ENCODE results near the gene RBM15. TPM values are rescaled to one million over a fixed set of nuclear protein-coding genes. Genes with fewer than 3 reads are reported as not detected.

Gene RBM15
- total RNA-seq, 1 donor from 2014 or later = 20.4 TPM

GRCh38 chr1:110312188-110313121, 26.7 kb upstream of the RBM15 start:
- Histone ChIP-seq H3K9me3 (ENCODE audit: insufficient read depth, low read depth, low read length) (no peaks in the 10 kb centered on the region), H3K4me1 (ENCODE audit: insufficient read depth, low read length) (peaks cover 35% of the 10 kb centered on the region), H3K27me3 (ENCODE audit: insufficient read depth, low read length) (no peaks in the 10 kb centered on the region), H3K36me3 (ENCODE audit: insufficient read depth, low read length) (no peaks in the 10 kb centered on the region), H3K4me2 (ENCODE audit: low read length) (no peak overlapping the region), H3K27ac (ENCODE audit: low read depth, low read length) (no peak overlapping the region), H2AFZ (ENCODE audit: low read depth, low read length) (peak overlapping the region; percentile 3), H3K79me2 (ENCODE audit: insufficient read depth, low read length) (no peaks in the 10 kb centered on the region), H3K9ac (ENCODE audit: low read length) (no peak overlapping the region), H3K4me3 (ENCODE audit: insufficient read depth, low read depth, low read length) (no peak overlapping the region), H4K20me1 (ENCODE audit: insufficient read depth, low read length) (no peaks in the 10 kb centered on the region)
- peaks cover 28% of the 10 kb centered on the region for H3K27me3 Mint-ChIP-seq (ENCODE audit: low read depth, unreplicated experiment)
- no peaks in the 10 kb centered on the region for H3K9me3 Mint-ChIP-seq (ENCODE audit: unreplicated experiment)
- no peaks in the 10 kb centered on the region for H3K36me3 Mint-ChIP-seq (ENCODE audit: low read depth, unreplicated experiment)
- H3K4me3 Mint-ChIP-seq (ENCODE audit: unreplicated experiment) = no peak overlapping the region
- no peak for FAIRE-seq
- DNase-seq (ENCODE audit: low read depth) = peak; percentile 51
- TF ChIP-seq CTCF (IDR thresholded peaks at IDR 0.05; ENCODE audit: insufficient read depth, low read depth, low read length) (peak; percentile 89), EZH2 (IDR thresholded peaks at IDR 0.05; ENCODE audit: insufficient read depth, low read length) (no peak)
- peaks cover 26% of the 10 kb centered on the region for H3K4me1 Mint-ChIP-seq (ENCODE audit: low read depth, unreplicated experiment)
- no peak overlapping the region for H3K27ac Mint-ChIP-seq (ENCODE audit: unreplicated experiment)

GRCh38 chr1:110316735-110317134, 22.4 kb upstream of the RBM15 start:
- H3K4me1 ChIP-seq (ENCODE audit: insufficient read depth, low read length) = peaks cover 3% of the 10 kb centered on the region
- DNase-seq (ENCODE audit: low read depth) (no peak), FAIRE-seq (no peak)
- no peaks in the 10 kb centered on the region for H3K9me3 ChIP-seq (ENCODE audit: insufficient read depth, low read depth, low read length)
- H3K36me3 ChIP-seq (ENCODE audit: insufficient read depth, low read length) = no peaks in the 10 kb centered on the region
- H4K20me1 ChIP-seq (ENCODE audit: insufficient read depth, low read length) = no peaks in the 10 kb centered on the region
- H3K4me3 ChIP-seq (ENCODE audit: insufficient read depth, low read depth, low read length) = no peak overlapping the region
- H3K27me3 ChIP-seq (ENCODE audit: insufficient read depth, low read length) = no peaks in the 10 kb centered on the region
- H2AFZ ChIP-seq (ENCODE audit: low read depth, low read length) = no peak overlapping the region
- no peak overlapping the region for H3K27ac Mint-ChIP-seq (ENCODE audit: unreplicated experiment)
- H3K79me2 ChIP-seq (ENCODE audit: insufficient read depth, low read length) = no peaks in the 10 kb centered on the region
- H3K4me3 Mint-ChIP-seq (ENCODE audit: unreplicated experiment) = no peak overlapping the region
- TF ChIP-seq EZH2 (IDR thresholded peaks at IDR 0.05; ENCODE audit: insufficient read depth, low read length) = no peak
- TF ChIP-seq CTCF (IDR thresholded peaks at IDR 0.05; ENCODE audit: insufficient read depth, low read depth, low read length) = no peak
- H3K36me3 Mint-ChIP-seq (ENCODE audit: low read depth, unreplicated experiment) = no peaks in the 10 kb centered on the region
- H3K9ac ChIP-seq (ENCODE audit: low read length) = no peak overlapping the region
- H3K4me2 ChIP-seq (ENCODE audit: low read length) = no peak overlapping the region
- peaks cover 4% of the 10 kb centered on the region for H3K9me3 Mint-ChIP-seq (ENCODE audit: unreplicated experiment)
- no peak overlapping the region for H3K27ac ChIP-seq (ENCODE audit: low read depth, low read length)
- no peaks in the 10 kb centered on the region for H3K4me1 Mint-ChIP-seq (ENCODE audit: low read depth, unreplicated experiment)
- H3K27me3 Mint-ChIP-seq (ENCODE audit: low read depth, unreplicated experiment) = peaks cover 25% of the 10 kb centered on the region

GRCh38 chr1:110318046-110318445, 21.1 kb upstream of the RBM15 start:
- Histone ChIP-seq H3K9me3 (ENCODE audit: insufficient read depth, low read depth, low read length) (no peaks in the 10 kb centered on the region), H4K20me1 (ENCODE audit: insufficient read depth, low read length) (no peaks in the 10 kb centered on the region), H3K4me2 (ENCODE audit: low read length) (no peak overlapping the region), H3K4me1 (ENCODE audit: insufficient read depth, low read length) (no peaks in the 10 kb centered on the region), H3K79me2 (ENCODE audit: insufficient read depth, low read length) (no peaks in the 10 kb centered on the region), H3K27me3 (ENCODE audit: insufficient read depth, low read length) (no peaks in the 10 kb centered on the region), H3K36me3 (ENCODE audit: insufficient read depth, low read length) (no peaks in the 10 kb centered on the region), H2AFZ (ENCODE audit: low read depth, low read length) (no peak overlapping the region), H3K9ac (ENCODE audit: low read length) (no peak overlapping the region), H3K27ac (ENCODE audit: low read depth, low read length) (no peak overlapping the region), H3K4me3 (ENCODE audit: insufficient read depth, low read depth, low read length) (no peak overlapping the region)
- no peak for FAIRE-seq
- Mint-ChIP-seq H3K9me3 (ENCODE audit: unreplicated experiment) (peaks cover 4% of the 10 kb centered on the region), H3K4me1 (ENCODE audit: low read depth, unreplicated experiment) (no peaks in the 10 kb centered on the region), H3K36me3 (ENCODE audit: low read depth, unreplicated experiment) (no peaks in the 10 kb centered on the region), H3K27me3 (ENCODE audit: low read depth, unreplicated experiment) (peaks cover 19% of the 10 kb centered on the region), H3K27ac (ENCODE audit: unreplicated experiment) (no peak overlapping the region), H3K4me3 (ENCODE audit: unreplicated experiment) (no peak overlapping the region)
- no peak for TF ChIP-seq CTCF (IDR thresholded peaks at IDR 0.05; ENCODE audit: insufficient read depth, low read depth, low read length)
- no peak for DNase-seq (ENCODE audit: low read depth)
